ENCODE results near the gene UBE2Z. TPM values are rescaled to one million over a fixed set of nuclear protein-coding genes. Genes with fewer than 3 reads are reported as not detected.

UBE2Z gene
- total RNA-seq, 2 donors from 2014 or later, result 69.9 to 91.5 TPM

GRCh38 chr17:48890086-48890485, 18.1 kb upstream of the UBE2Z start:
- Histone ChIP-seq H3K4me3 (no peak overlapping the region), H3K4me1 (replicated peaks) (peaks cover 8% of the 10 kb centered on the region), H3K27me3 (replicated peaks; ENCODE audit: insufficient read depth) (no peaks in the 10 kb centered on the region), H3K36me3 (peaks cover 0 to 2% of the 10 kb centered on the region in 2 donors), H3K27ac (no peak overlapping the region), H3K9me3 (no peaks in the 10 kb centered on the region)
- no peak for DNase-seq (ENCODE audit: low spot score)
- WGBS, result 86% methylated on average over 2 of the region's 2 CpGs
- intact Hi-C loops (cut with DNase I), result no loop called here
- TF ChIP-seq CTCF (IDR thresholded peaks at IDR 0.05), result no peak
- TF ChIP-seq POLR2A (IDR thresholded peaks at IDR 0.05), result no peak
- no peak for TF ChIP-seq POLR2AphosphoS5 (IDR thresholded peaks at IDR 0.05)

GRCh38 chr17:48892940-48893645, 15.1 kb upstream of the UBE2Z start:
- TF ChIP-seq POLR2A (IDR thresholded peaks at IDR 0.05) (no peak), POLR2AphosphoS5 (IDR thresholded peaks at IDR 0.05) (no peak), CTCF (IDR thresholded peaks at IDR 0.05) (no peak)
- H3K9me3 ChIP-seq, result no peaks in the 10 kb centered on the region
- DNase-seq (ENCODE audit: low spot score), result no peak
- intact Hi-C loops (cut with DNase I), result no loop called here
- H3K4me3 ChIP-seq, result peak overlapping the region; percentile 50 to 53
- no peaks in the 10 kb centered on the region for H3K27me3 ChIP-seq (replicated peaks; ENCODE audit: insufficient read depth)
- peak overlapping the region; percentile 57 to 63 for H3K27ac ChIP-seq
- WGBS, result 1% methylated on average over 24 of the region's 24 CpGs
- H3K4me1 ChIP-seq (replicated peaks), result peaks cover 8% of the 10 kb centered on the region
- H3K36me3 ChIP-seq, result peaks cover 0 to 8% of the 10 kb centered on the region in 2 donors

DNA sequence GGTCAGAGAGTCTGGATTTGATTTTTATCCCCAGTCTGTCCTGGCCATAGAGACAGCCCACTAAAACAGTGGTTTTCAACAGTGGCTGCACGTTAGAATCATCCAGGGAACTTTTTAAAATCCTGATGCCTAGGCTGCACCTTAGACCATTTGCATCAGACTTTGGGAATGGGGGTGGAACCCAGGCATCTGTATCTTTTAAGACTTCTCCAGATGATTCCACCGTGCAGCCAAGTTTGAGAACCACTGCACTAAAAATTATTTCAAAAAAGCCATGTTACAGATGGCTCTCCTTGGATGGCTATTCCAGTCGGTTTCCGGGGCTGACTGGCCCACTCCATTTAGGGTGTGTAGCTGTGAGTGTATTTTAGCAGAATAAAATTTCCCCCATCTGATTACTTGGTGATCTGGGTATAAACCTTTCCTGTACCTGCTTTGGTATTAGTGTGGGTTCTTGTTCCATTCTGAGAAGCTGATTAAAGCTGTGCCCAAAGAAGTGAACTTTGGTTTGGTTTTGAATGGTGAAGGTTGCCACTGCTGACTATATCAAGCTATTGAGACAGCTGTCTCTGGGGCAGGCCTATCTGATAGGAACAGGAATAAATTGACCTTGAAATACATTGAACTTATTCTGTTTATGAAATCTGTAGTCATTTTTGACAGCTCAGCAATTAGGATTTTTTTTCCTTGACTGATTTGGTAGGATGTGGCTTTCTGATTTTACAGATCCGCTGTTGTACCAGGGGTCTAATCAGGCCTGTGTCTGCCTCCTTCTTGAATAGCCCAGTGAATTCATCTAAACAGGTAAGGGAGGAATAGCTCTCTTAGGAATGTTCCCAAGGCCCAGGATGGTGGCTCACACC, 14.3 kb upstream of the UBE2Z start:
- H3K27me3 ChIP-seq (replicated peaks; ENCODE audit: insufficient read depth), result no peaks in the 10 kb centered on the region
- no peak for DNase-seq (ENCODE audit: low spot score)
- peaks cover 8% of the 10 kb centered on the region for H3K4me1 ChIP-seq (replicated peaks)
- intact Hi-C loops (cut with DNase I), result no loop called here
- 62% methylated on average over 5 of the region's 5 CpGs for WGBS
- H3K9me3 ChIP-seq, result no peaks in the 10 kb centered on the region
- no peak overlapping the region for H3K27ac ChIP-seq
- H3K36me3 ChIP-seq, result peaks cover 0 to 8% of the 10 kb centered on the region in 2 donors
- no peak for TF ChIP-seq CTCF (IDR thresholded peaks at IDR 0.05)
- TF ChIP-seq POLR2A (IDR thresholded peaks at IDR 0.05), result no peak
- no peak for TF ChIP-seq POLR2AphosphoS5 (IDR thresholded peaks at IDR 0.05)
- H3K4me3 ChIP-seq, result peak overlapping the region; percentile 50 to 53

DNA sequence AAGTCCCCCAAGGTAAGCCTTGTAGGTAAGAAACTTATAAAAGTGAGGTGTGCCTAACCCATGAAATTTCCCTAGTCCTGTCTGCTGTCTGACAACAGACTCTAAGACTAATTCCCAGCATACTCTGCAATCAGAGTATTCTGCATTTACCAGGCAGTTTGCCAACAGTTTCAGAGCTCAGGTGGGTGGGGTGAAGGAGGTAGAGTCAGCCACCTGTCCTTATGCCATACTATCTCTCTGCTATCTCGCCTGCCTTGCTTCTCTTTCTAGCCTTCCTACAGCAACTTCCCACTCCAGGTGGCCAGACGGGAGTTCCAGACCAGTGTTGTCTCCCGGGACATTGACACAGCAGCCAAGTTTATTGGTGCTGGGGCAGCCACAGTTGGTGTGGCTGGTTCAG, 13.3 kb upstream of the UBE2Z start:
- Histone ChIP-seq H3K4me3 (no peak overlapping the region), H3K36me3 (peaks cover 0 to 8% of the 10 kb centered on the region in 2 donors), H3K4me1 (replicated peaks) (peaks cover 8% of the 10 kb centered on the region), H3K27ac (no peak overlapping the region), H3K27me3 (replicated peaks; ENCODE audit: insufficient read depth) (no peaks in the 10 kb centered on the region), H3K9me3 (no peaks in the 10 kb centered on the region)
- 80% methylated on average over 3 of the region's 3 CpGs for WGBS
- intact Hi-C loops (cut with DNase I), result no loop called here
- no peak for TF ChIP-seq POLR2A (IDR thresholded peaks at IDR 0.05)
- no peak for TF ChIP-seq POLR2AphosphoS5 (IDR thresholded peaks at IDR 0.05)
- no peak for TF ChIP-seq CTCF (IDR thresholded peaks at IDR 0.05)
- DNase-seq (ENCODE audit: low spot score), result no peak

Measured in prostate gland (tissue), 2 donors.